ENCODE measurements around the gene NUPR2.
"Not testable (repeated sequence)": the region's sequence is repeated elsewhere in the genome, so short reads cannot be mapped to it uniquely, and the experiment has no call there.

DNA sequence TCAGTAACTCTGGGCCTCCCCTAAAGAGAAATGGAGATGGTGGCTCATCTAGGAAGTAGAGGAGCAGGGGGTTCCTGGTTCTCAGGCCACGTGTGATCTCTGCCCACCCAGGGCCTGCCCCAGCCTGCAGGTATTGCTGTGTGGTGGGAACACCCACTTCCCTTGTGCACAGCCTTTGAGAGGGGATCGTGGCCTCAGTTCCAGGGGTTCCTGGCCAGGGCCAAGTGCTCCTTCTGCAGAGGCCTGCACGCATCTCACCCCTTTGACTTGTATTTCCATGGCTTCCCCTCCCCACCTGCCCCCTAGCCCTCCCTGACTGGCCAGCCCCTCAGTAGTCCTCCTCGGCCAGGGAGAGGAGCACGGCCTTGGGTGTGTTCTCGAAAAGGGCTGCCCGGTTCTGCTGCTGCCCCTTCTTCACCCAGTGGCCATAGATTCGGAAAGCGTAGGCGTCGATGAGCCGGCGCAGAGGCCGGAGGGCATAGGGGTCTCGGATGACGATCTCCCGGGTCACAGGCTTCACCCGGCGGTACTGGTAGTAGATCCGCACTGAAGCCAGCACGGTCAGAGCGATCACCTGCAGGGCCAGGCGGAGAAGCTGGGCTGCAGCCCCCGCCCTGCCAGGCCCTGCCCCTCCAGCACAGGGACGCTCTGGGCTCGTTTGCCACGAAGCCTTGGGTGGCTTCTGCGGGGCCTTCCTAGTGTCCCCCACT is 35.3 kb downstream of the NUPR2 start:
- TF ChIP-seq, protein P1, sequence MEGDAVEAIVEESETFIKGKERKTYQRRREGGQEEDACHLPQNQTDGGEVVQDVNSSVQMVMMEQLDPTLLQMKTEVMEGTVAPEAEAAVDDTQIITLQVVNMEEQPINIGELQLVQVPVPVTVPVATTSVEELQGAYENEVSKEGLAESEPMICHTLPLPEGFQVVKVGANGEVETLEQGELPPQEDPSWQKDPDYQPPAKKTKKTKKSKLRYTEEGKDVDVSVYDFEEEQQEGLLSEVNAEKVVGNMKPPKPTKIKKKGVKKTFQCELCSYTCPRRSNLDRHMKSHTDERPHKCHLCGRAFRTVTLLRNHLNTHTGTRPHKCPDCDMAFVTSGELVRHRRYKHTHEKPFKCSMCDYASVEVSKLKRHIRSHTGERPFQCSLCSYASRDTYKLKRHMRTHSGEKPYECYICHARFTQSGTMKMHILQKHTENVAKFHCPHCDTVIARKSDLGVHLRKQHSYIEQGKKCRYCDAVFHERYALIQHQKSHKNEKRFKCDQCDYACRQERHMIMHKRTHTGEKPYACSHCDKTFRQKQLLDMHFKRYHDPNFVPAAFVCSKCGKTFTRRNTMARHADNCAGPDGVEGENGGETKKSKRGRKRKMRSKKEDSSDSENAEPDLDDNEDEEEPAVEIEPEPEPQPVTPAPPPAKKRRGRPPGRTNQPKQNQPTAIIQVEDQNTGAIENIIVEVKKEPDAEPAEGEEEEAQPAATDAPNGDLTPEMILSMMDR (IDR thresholded peaks at IDR 0.05 in 4 of 5, conservative IDR thresholded peaks at IDR 0.05 in 1 of 5), result not testable (repeated sequence)
- TF ChIP-seq POLR2A (IDR thresholded peaks at IDR 0.05), result not testable (repeated sequence)

All from gastrocnemius medialis (tissue), 4 donors.